ENCODE data around the gene RAB27A. TPM values are rescaled to one million over a fixed set of nuclear protein-coding genes. Genes with fewer than 3 reads are reported as not detected.

Gene RAB27A
- total and polyA plus RNA-seq, 9 of the 15 experiments (the other 6 are each of a cell fraction or from before 2014, with no cell fraction given) = 31.5 to 171 (median 80.4) TPM

- TF ChIP-seq ZNF511 (CRISPR knock-in tag; IDR thresholded peaks at IDR 0.05) (peak; percentile 44; the same call in 1 of the 2 replicates), HMG20A (CRISPR knock-in tag; conservative IDR thresholded peaks at IDR 0.05) (no peak), MAZ (CRISPR knock-in tag; conservative IDR thresholded peaks at IDR 0.05 in 1 of 2, IDR thresholded peaks at IDR 0.05 in 1 of 2) (peak in 1 of 2 experiments; percentile 56; a peak in 1 of 4 replicates), SMAD4 (CRISPR knock-in tag; conservative IDR thresholded peaks at IDR 0.05) (peak; percentile 30; the same call in 1 of the 2 replicates), CEBPB (tag; IDR thresholded peaks at IDR 0.05) (peak; percentile 98), E2F5 (CRISPR knock-in tag; IDR thresholded peaks at IDR 0.05) (0 out of 2 replicates have a peak, but pooled peaks have one; percentile 78), BCLAF1 (IDR thresholded peaks at IDR 0.05; ENCODE audit: borderline replicate concordance in 1 of 2, control insufficient read depth in 1 of 2, low read depth in 2 of 2, low read length in 1 of 2) (peak in 1 of 2 experiments; percentile 75; a peak in 2 of 4 replicates)
These were observed 92.9 kb downstream of the RAB27A start, which contains the start of gene RSL24D1 (continued) for GRCh38 chr15:55196458-55197361.
